ENCODE measurements around the gene PRR15L.

DNA sequence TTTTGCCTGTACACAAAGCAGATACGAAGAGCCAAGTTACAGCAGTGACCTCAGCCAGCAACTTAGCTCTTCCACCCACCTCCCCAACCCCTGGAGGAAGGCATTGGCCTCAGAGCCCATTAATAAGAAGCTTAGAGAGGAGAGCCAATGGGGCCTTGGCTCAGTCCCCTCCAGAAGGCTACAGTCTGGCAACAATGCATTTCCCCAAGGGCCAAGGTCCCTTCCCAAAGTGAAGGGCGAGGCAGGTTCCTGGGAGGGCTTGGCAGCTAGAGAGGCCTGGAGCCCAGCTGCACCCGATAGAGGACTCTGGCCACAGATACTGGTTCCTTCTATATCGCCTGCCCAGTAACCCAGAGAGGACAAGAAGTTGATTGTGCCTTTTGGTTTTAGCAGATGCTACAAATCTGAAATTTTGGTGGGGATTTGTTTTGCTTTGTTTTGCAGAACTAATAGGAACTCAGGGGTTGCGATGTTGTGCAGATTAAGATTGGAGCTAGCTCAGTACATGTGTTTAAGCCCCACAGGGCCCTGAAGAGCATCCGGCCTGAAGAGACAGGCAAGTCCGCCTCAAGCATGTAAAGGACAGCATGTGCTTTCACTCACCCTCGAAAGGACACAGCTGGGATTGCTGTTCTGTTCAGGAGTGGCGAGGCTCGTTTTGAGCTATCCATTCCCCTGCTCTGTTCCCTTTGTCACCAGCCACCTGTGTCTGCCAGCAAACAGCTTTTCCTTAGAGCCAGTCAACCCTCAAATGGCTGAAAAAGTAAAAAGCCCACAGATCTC is 28.3 kb downstream of the PRR15L start:
- no peak for TF ChIP-seq EZH2 (IDR thresholded peaks at IDR 0.05; ENCODE audit: borderline replicate concordance, insufficient read depth, low read depth, low read length, poor library complexity, severe bottlenecking)
- TF ChIP-seq, protein P1, sequence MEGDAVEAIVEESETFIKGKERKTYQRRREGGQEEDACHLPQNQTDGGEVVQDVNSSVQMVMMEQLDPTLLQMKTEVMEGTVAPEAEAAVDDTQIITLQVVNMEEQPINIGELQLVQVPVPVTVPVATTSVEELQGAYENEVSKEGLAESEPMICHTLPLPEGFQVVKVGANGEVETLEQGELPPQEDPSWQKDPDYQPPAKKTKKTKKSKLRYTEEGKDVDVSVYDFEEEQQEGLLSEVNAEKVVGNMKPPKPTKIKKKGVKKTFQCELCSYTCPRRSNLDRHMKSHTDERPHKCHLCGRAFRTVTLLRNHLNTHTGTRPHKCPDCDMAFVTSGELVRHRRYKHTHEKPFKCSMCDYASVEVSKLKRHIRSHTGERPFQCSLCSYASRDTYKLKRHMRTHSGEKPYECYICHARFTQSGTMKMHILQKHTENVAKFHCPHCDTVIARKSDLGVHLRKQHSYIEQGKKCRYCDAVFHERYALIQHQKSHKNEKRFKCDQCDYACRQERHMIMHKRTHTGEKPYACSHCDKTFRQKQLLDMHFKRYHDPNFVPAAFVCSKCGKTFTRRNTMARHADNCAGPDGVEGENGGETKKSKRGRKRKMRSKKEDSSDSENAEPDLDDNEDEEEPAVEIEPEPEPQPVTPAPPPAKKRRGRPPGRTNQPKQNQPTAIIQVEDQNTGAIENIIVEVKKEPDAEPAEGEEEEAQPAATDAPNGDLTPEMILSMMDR (IDR thresholded peaks at IDR 0.05): no peak

Measured in B cell (primary cell).